OCI-M2 (cell line): ENCODE measurements around the gene CALD1.

Experiments used
- DNase-seq: peaks from one replicate; lab custom pipeline; 2025; ENCODE audit not compliant: unreplicated experiment; lab: John Stamatoyannopoulos, UW

Gene CALD1

GRCh38 chr7:134758981-134759380 is 20.5 kb upstream of the CALD1 start:
- DNase-seq: no peak

GRCh38 chr7:134761266-134761665 is 18.2 kb upstream of the CALD1 start:
- DNase-seq: no peak

GRCh38 chr7:134763960-134764359 is 15.5 kb upstream of the CALD1 start:
- no peak for DNase-seq

- no peak for DNase-seq
Observed at GRCh38 chr7:134764365-134764764, 15.1 kb upstream of the CALD1 start.

GRCh38 chr7:134766779-134767519 is 12.5 kb upstream of the CALD1 start:
- DNase-seq: no peak

GRCh38 chr7:134767520-134768168 is 11.8 kb upstream of the CALD1 start:
- DNase-seq: no peak

GRCh38 chr7:134768243-134768642 is 11.2 kb upstream of the CALD1 start:
- no peak for DNase-seq

GRCh38 chr7:134770676-134771075 is 8.8 kb upstream of the CALD1 start:
- DNase-seq: no peak

GRCh38 chr7:134771111-134771510 is 8.3 kb upstream of the CALD1 start:
- no peak for DNase-seq

- DNase-seq: no peak
Observed at GRCh38 chr7:134771889-134772288, 7.5 kb upstream of the CALD1 start.

- DNase-seq: no peak
Observed at GRCh38 chr7:134772401-134772800, 7.0 kb upstream of the CALD1 start.

GRCh38 chr7:134773164-134773563 is 6.3 kb upstream of the CALD1 start:
- DNase-seq: no peak

GRCh38 chr7:134774119-134774518 is 5.3 kb upstream of the CALD1 start:
- no peak for DNase-seq

- no peak for DNase-seq
Observed at GRCh38 chr7:134777470-134777869, 2.0 kb upstream of the CALD1 start.

- no peak for DNase-seq
Observed at GRCh38 chr7:134777908-134778580, 1.4 kb upstream of the CALD1 start.

- no peak for DNase-seq
Observed at GRCh38 chr7:134779741-134780065, 269 bp downstream of the CALD1 start.

GRCh38 chr7:134780166-134780828 is 863 bp downstream of the CALD1 start:
- DNase-seq: no peak

GRCh38 chr7:134781171-134781570 is 1.7 kb downstream of the CALD1 start:
- no peak for DNase-seq

- no peak for DNase-seq
Observed at GRCh38 chr7:134782121-134782623, 2.7 kb downstream of the CALD1 start.

GRCh38 chr7:134783294-134784069 is 4.0 kb downstream of the CALD1 start:
- no peak for DNase-seq
